Type B pancreatic cell (in vitro differentiated cells): Measurements from ENCODE around the gene PEX5L. TPM values are rescaled to one million over a fixed set of nuclear protein-coding genes. Genes with fewer than 3 reads are reported as not detected.
A peak's percentile ranks its signal among the peaks of the same experiment; 100 is the strongest.

Experiments
- DNase-seq: peaks from one replicate; pipeline ENCODE4 v3.0.0; 2021; ENCODE audit warnings: mixed read lengths; ENCODE audit not compliant: unreplicated experiment; ENCODE audit errors: extremely low spot score
- H3K27ac Mint-ChIP-seq: 2 replicates; pipeline ENCODE4 v1.8.0; 2021; ENCODE audit warnings: mild to moderate bottlenecking, mixed read lengths
- H3K27me3 Mint-ChIP-seq: 2 replicates; pipeline ENCODE4 v1.8.0; 2021; ENCODE audit warnings: mixed read lengths
- H3K36me3 Mint-ChIP-seq: 2 replicates; pipeline ENCODE4 v1.8.0; 2021; ENCODE audit warnings: mixed read lengths
- H3K4me1 Mint-ChIP-seq: one replicate; pipeline ENCODE4 v1.8.0; 2021; ENCODE audit warnings: mixed read lengths; ENCODE audit not compliant: unreplicated experiment
- H3K4me3 Mint-ChIP-seq: 2 replicates; pipeline ENCODE4 v1.8.0; 2021; ENCODE audit warnings: mild to moderate bottlenecking, mixed read lengths
- H3K9me3 Mint-ChIP-seq: 2 replicates; pipeline ENCODE4 v1.8.0; 2021; ENCODE audit warnings: mixed read lengths
- total RNA-seq: library from RNA; stranded (reverse); gene quantifications from 2 replicates; pipeline ENCODE4 v1.2.1, GENCODE V29; 2021; ENCODE audit warnings: low replicate concordance
- TF ChIP-seq, protein P1 (sequence below): fragments of 200-600 bp; sonication (generic); conservative IDR thresholded peaks from 2 replicates; pipeline ENCODE4 v1.5.0; 2021; ENCODE audit warnings: antibody characterized with exemption, mild to moderate bottlenecking

PEX5L gene
- total RNA-seq, 1 donor from 2014 or later = 1.1 TPM

DNA sequence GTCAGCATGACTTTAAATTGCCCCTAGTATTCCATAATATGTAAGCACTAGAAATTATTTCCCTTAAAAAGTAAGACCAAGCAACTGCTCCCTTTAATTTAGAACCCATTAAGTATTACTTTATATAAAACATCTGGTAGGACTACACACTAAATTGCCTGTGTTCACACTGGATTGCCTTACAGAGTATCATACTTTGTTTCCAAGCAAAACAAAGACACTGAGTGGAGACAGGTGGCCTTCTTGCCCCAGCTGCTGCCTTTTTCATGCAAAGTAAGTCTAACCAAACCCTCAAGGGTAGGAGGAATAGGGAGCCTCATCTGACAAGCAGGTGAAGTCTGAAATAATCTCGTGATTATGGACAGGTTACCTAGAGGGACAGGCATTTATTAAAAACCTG lies 87.3 kb downstream of the PEX5L start:
- DNase-seq = no peak
- Mint-ChIP-seq H3K36me3 (no peaks in the 10 kb centered on the region), H3K4me1 (no peaks in the 10 kb centered on the region), H3K4me3 (no peak overlapping the region), H3K9me3 (no peaks in the 10 kb centered on the region), H3K27ac (no peak overlapping the region), H3K27me3 (peaks cover 5% of the 10 kb centered on the region)
- TF ChIP-seq, protein P1, sequence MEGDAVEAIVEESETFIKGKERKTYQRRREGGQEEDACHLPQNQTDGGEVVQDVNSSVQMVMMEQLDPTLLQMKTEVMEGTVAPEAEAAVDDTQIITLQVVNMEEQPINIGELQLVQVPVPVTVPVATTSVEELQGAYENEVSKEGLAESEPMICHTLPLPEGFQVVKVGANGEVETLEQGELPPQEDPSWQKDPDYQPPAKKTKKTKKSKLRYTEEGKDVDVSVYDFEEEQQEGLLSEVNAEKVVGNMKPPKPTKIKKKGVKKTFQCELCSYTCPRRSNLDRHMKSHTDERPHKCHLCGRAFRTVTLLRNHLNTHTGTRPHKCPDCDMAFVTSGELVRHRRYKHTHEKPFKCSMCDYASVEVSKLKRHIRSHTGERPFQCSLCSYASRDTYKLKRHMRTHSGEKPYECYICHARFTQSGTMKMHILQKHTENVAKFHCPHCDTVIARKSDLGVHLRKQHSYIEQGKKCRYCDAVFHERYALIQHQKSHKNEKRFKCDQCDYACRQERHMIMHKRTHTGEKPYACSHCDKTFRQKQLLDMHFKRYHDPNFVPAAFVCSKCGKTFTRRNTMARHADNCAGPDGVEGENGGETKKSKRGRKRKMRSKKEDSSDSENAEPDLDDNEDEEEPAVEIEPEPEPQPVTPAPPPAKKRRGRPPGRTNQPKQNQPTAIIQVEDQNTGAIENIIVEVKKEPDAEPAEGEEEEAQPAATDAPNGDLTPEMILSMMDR = no peak

DNA sequence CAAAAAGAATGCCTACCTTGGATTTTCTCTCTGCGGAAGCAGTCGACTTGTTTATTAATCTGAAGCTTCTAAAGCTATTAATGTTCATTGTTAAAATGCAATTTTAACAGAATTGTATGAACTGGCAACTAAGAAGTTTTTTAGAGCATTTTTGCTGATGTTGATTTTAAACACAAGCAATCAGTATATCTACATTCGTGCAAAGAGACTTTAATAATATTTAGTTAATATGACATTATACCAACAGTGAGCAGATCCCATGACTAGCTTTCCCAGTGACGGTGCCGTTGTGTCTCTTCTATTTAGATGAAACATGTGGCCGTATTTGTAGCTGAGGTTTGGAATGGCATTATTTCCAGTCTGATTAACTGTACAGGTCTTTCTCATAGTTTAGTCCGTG lies 88.0 kb downstream of the PEX5L start:
- no peaks in the 10 kb centered on the region for H3K36me3 Mint-ChIP-seq

DNA sequence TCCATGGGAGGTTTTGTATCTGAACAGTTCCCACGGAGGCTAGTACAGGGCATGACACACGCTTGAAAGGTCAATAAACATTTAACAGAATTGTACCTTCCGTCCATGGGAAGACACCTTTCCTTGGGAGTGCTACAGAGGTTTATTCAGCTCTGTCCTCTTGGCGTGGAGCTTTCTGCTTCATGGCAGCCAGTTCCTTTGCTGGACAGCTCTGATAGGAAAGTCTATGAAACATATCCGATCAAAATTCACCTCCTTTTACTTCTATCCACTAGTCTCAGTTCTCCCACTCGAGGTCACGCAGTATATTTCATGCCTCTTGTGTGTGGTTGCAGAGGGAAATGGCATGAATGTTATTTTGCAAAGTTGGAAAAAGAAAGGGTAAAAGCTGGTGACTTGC lies 91.2 kb downstream of the PEX5L start:
- H3K4me3 Mint-ChIP-seq = no peak overlapping the region
- no peaks in the 10 kb centered on the region for H3K36me3 Mint-ChIP-seq
- TF ChIP-seq, protein P1 = no peak
- no peaks in the 10 kb centered on the region for H3K4me1 Mint-ChIP-seq
- DNase-seq = no peak
- H3K9me3 Mint-ChIP-seq = no peaks in the 10 kb centered on the region
- peaks cover 5% of the 10 kb centered on the region for H3K27me3 Mint-ChIP-seq
- no peak overlapping the region for H3K27ac Mint-ChIP-seq

More for the DNA sequence above, 88.0 kb downstream of the PEX5L start:
- H3K4me1 Mint-ChIP-seq = no peaks in the 10 kb centered on the region
- no peak overlapping the region for H3K4me3 Mint-ChIP-seq
- H3K27ac Mint-ChIP-seq = no peak overlapping the region
- no peaks in the 10 kb centered on the region for H3K9me3 Mint-ChIP-seq
- TF ChIP-seq, protein P1 = no peak
- no peak for DNase-seq
- H3K27me3 Mint-ChIP-seq = peaks cover 5% of the 10 kb centered on the region

DNA sequence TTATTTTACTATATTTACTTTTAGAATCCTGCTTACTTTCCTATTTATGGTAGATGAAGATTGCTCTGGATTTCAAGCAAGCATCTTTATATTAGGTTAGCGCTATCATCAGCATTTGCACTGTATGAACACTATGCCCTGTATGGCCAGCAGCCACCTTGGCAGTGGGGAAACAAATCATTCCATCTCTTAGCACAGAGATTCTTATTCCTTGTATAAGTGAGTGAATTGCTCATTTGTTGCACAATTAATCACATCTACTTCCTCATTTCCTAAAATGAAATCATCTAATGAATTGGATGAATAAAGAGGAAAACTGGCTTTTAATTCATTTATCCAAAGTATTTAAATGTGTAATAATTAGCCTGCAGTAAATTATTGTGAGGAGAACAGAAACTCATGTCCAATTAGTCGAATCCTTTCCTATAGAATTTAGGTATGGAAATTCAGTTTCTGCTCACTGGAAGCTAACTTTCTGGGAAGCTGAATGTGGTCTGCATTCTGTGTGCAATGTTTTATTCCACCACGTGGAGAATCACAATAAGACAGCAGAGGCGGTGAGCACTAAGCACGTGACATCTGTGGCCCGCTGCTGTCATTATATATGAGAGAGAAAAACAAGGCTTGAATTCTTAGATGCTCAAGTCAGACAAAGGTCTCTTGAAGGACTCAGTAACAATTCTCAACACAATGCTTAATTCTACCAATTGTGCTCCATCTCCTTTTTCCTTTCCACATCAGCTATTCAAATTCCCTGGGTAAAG lies 93.4 kb downstream of the PEX5L start:
- Mint-ChIP-seq H3K36me3 (no peaks in the 10 kb centered on the region), H3K4me3 (no peak overlapping the region), H3K9me3 (no peaks in the 10 kb centered on the region), H3K4me1 (no peaks in the 10 kb centered on the region), H3K27ac (no peak overlapping the region), H3K27me3 (peaks cover 7% of the 10 kb centered on the region)
- TF ChIP-seq, protein P1 = no peak
- DNase-seq = no peak

DNA sequence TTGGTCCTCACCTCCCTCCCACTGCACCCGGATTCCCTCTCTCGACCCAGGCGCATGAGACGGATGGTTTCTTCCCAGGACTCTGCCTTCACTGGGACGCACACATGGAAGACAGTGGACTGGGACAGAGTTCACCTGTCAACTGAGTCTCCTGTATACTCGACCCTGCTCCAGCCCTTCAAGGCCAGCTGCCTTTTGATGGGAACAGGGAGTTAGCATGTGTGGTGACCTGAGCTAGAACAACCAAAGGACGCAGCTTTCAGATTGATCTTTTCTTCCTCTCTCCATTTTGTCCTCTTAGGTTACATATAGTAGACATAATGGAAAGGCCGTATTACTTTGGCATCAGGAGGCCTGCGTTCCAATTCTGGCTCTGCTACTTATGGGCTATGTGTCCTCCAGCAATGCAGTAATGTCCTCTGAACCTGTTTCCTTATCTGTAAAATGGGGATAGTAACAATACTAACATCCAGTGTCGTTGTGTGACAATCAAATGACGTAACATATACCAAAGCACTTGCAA lies 94.1 kb downstream of the PEX5L start:
- Mint-ChIP-seq H3K27ac (no peak overlapping the region), H3K4me1 (no peaks in the 10 kb centered on the region), H3K9me3 (no peaks in the 10 kb centered on the region), H3K36me3 (no peaks in the 10 kb centered on the region), H3K27me3 (peaks cover 13% of the 10 kb centered on the region), H3K4me3 (peak overlapping the region; percentile 44)
- TF ChIP-seq, protein P1 = no peak
- DNase-seq = no peak
